ENCODE data around the gene KRT16.

DNA sequence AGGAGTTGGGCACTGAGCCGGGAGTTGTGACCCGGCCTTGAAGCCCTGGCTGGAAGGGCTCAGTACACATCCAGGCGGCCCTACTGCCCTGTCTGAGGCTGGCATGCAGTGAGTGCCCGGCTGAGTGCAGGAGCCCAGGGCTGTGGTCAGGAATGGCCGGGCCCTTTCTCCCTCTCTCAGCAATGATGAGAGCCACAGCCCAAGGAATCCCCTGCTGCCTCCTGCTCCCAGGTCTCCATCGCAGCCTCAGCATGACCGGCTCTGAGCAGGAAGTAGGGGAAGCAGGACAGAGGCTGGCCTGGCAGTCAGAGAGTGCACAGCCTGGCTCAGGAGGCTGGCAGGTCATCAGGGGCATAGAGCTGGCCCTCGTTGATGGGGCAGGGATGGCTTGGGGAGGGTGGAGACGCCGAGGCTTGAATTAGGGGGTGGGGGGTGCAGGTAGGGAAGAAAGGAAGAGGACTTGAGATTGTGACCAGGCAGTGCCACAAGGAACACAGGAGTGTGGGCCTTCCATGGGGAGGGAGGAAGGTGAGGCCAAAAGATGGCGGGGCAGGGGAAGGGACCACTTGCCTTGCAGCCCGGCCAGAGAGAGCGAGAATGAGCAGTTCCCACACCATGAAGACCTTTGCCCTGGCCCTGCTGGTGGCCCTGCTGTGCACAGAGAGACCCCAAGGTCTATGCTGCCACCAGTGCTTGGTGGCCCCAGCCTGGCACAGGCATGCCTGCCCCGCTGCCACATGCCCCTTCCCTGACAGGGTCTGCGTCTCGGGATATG, 43.9 kb upstream of the KRT16 start:
- no peak for TF ChIP-seq GATA2 (IDR thresholded peaks at IDR 0.05; ENCODE audit: low read depth, low read length)
- no peak for TF ChIP-seq GATA3 (IDR thresholded peaks at IDR 0.05; ENCODE audit: low read depth, low read length)

Measured in SH-SY5Y (cell line).